Activated naive CD8-positive, alpha-beta T cell treated with anti-CD3 and anti-CD28 coated beads, Interleukin-2, amount 50 U/mL, for 16 hours (primary cell): ENCODE data around the gene STKLD1.
"Not testable (repeated sequence)": the region's sequence is repeated elsewhere in the genome, so short reads cannot be mapped to it uniquely, and the experiment has no call there.

Experiments
- DNase-seq: peaks from one replicate; pipeline ENCODE4 v3.0.0-alpha.2; 2020; ENCODE audit warnings: low read depth, low spot score

Gene STKLD1

DNA sequence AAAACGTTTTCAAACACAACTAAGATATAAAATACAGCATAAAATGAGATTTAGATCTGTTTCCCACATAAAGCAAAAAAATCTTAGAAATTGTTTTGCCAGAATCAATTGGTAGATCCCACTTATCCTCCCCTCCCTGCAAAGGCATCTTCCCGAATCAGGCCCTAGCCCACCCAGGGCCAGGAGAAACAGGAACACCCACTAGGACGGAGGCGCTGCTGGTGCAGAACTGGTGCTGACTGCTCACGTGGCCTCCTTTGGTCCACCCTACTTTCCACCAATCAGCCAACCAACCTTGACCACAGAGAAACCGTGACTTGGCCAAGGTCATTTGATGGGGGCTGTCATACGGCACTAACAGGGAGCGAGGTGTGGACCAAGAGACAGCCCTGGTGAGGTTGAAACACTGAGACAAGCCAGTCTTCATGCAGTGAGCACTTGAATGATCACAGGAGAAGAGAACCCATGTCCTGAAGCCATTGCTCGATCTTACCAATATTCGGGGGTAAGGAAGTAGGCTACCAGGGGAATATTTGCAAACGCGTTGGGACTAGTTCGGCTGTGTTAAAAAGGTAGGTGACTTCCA, 14.6 kb upstream of the STKLD1 start:
- DNase-seq: no peak

DNA sequence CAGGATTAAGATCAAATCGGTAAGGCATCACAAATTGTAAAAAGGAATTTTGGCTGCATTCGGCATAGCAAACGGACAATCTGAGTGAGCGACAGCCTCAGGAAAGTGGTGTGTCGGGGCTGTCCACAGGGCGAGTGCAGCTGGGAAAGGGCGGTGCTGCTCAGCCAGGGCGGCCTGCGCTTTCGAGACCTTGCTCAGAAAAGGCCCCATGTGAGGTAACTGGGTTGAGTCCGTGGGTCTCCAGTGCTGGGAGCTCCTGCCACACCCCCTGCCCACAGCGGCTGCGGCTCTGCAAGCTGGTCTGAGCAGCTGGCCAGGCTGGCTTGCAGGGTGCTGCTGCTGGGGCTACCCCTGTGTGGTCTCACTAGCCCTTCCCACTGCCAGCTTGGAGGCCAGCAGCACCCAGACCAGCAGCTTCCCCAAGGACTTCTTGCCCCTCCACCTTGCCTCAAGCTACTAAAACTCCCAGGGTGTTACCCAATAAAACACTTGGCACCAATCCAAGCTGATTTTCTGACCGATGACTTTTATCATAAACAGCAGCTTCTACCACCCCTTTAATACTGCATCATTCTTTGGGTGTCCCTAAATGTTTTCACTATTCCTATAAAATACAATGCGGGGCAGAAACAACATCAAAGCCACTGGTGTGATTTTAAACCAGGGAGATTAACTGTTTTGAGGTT, 13.7 kb upstream of the STKLD1 start:
- no peak for DNase-seq

DNA sequence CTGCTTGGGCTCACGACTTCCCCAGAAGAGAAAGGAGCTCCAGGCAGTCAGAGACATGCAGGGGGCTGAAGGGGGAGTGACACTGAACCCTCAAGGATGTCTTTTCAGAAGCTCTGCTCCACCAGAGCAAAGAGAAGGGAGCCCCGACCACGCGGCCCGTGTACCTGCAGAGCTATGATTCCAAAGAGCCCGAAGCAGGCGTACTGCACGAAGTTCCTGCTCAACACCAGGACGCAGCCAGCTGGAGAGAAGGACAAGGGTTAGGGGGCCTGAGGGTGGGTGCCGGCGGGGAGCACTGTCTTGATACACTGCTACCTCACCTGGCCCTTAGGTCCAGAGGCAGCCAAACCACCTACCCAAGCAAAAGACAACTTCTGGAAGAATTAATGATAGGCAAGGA, 9.7 kb upstream of the STKLD1 start:
- no peak for DNase-seq

DNA sequence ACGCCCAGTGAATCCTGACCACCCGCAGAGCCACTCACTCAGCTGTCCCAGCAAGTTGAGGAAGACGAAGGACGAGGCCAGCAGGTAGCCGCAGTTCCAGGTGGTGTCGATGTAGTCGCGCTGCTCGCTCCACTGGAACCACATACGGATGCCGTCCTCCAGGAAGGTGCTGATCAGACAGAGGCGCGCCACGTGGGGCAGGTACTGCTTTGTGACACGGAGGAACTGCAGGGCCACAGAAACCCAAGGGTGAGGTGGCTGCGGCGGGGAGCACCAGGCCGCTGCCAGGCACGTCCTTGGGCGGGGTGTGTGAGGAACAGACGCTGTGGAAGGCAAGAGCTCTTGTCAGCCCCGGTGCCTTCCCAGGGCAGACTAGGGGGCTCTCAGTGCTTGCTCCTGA, 8.9 kb upstream of the STKLD1 start:
- DNase-seq: no peak

DNA sequence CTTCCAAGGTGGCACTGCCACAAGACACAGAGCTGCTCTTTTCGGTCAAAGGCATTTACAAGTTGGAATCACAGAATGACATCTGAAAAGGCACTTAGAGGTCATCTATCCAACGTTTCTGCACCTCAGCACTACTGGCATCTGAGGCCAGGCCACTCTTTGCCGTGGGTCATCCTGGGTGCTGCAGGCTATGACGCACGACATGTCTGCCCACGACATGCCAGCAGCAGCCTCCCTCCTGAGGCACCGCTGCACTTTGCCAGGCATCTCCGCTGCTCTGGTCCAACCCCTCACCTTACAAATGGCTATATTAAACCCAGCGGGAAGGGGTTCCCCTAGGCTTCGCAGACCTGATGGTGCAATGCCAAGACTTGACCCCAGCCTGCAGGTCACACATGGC, 8.4 kb upstream of the STKLD1 start:
- DNase-seq: no peak

DNA sequence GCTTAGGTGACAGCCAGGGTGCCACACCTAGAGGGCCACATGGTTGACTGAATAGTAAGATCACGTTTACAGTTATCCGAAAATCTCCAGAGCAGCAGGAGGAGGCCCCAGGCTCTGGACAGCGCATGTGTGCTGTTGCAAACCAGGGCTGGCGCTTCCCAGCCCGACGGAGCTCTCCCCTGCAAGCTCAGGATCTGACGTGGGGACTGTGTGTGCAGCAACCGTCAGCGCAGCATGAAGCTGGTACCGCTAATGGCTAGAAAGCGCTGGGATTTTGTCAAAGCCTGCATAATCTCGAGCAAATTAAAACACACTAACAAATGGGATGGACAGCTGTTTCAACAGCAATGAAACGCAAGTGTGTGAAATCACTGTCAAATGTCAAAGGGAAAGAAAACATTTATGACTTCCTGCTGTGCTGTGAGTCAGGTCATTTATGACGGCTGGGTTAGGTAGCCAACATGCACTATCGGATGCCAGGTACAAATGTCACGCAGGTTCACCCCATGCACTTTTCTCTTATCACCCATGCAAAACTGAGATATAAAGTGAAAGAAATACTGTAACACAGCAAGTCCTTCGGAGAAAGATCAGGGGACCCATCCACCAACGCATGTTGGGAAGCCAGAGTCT, 7.8 kb upstream of the STKLD1 start:
- no peak for DNase-seq

DNA sequence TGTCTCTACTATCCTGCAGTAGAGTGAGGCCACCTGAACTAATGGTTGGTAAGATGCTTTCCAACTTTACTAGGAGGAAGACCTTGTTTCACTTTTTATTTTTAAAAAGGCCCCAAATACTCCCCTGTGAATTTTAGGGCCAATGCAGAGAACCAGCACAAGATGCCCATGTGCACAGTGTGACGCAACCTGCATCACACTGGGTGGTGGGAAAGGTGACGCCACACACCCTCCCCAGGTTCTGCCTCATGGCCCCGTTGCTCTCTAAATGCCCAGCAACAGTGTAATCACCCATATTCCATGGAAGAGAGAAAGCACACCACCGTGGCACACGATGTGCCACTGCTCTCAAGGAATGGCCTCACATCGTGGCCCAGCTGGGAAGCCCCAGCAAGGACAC, 6.7 kb upstream of the STKLD1 start:
- DNase-seq: no peak

DNA sequence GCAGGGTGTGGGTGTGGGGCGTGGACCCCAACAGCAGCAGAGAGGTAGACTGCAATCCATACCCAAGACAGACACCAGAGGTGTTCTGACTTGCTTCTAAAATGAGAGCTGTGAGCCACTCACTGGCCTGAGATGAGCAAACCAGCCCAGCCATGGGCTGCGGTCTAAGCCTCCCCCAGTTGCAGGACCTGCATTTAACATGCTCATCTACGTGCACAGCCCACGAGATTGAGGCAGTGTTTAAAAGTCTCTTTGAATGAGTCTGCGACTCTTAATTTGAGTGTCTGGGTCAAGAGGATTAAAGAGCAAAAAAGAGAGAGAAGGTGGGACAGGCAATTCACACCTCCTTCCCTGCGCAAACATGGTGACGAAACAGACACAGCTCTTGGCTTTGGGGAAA, 6.2 kb upstream of the STKLD1 start:
- no peak for DNase-seq

DNA sequence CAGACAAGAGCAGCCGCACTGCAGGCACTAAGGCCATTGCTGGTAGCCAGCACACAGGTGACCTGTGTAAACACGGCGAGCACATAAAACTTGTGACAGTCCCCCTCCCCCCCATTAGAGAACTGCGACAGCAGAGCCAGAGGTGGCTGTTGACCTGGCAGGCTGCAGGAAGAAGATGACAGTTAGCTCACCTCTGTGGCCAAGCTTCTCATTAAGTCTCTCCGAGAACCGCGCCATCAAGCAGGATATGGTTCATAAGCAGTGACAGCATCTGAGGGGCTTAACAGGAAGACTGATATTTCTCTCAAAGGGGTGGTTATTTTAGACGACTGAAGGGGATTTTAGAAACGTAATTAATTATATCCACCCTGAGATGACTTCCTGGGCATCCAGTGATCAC, 5.5 kb upstream of the STKLD1 start:
- DNase-seq: no peak

DNA sequence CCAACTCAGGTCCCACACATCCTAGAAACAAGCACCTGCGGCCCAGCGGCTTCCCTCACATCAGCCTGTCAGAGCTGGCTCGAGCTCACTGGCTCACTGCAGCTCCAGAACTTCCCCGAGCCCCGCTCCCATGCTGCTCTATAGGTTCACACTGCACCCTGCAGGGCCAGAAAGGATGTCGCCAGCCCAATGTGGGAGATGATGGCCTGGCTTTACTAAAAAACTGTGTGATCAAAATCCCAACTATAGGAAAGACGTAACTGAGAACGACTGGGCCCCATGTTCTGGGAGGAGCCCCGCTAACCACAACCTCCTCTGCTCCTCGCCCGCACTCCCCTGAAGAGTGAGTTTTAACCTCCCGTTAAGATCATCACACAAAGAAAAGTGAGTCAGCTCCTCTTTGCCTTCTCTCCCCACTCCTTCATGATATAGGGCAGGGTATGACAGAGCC, 4.9 kb upstream of the STKLD1 start:
- peak; percentile 47 for DNase-seq

DNA sequence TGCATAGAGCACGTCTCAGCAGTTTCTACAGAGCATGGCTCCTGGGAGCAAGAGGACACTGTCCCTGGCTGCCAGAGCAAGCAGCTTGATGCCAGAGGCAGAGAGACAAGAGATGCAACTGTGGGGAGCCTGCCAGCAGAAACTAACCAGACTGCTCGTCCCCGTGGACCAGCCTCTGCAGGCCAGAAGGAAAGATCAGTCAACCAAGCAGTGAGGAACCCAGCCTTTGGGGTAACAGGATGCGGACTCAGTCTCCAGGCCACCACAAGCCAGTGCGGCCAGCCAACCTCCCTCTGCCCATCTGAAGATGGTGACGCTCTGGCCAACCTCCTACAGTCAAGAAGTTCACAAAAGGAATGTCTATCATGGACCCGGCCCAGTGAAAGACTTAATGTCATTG, 4.0 kb upstream of the STKLD1 start:
- DNase-seq: no peak

DNA sequence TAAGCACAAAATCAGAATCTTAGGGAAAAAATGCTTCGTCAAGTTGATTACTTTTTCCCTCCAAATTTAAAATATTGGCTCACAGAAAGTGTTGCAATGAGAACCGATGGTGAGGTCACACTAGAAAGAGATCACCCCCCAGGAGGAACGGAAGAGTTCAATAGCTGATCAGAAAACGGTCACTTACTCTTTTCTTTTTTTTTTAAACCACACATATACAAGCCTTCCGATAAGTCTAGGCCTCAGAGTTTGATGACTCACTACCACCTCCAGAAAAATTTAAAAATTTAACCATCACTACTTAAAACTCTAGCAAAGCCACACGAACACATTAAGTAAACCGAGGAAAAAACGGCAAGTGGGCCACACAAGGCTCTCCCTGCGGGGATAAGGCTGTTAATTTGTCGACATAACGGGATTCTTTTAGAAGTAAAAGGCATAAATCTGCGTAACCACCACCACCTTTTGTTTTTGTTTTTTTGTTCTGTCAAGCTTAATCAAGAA, 1.5 kb upstream of the STKLD1 start:
- no peak for DNase-seq

DNA sequence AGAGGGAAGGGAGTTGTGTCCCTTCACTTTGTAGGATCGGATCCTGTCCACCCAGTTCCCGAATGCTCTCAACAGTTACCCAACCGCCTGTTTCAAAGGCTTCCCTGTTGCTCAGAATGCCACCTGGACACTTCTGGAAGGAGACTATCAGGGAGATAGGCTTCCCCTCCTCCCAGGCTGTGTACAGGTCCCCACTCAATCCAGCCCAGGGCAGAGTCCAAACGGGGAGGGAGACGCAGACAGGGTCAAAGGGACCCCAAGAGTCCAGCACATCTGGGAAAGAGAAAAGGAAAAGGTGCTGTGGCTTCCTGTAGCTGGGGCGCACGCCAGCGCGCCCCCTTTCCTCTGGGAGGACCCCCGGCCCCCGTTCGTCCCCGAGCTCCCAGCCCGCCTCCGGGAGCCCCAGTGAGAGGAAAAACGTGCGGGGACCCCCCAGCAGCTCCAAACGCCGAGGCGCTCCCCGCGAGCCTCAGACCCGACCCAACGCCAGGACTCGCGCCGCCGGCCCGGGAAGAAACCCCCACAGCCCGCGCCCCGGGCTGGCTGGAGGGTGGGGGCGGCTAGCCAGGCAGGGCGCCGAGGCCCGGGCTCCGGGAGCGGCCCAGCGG, 946 bp upstream of the STKLD1 start:
- no peak for DNase-seq

DNA sequence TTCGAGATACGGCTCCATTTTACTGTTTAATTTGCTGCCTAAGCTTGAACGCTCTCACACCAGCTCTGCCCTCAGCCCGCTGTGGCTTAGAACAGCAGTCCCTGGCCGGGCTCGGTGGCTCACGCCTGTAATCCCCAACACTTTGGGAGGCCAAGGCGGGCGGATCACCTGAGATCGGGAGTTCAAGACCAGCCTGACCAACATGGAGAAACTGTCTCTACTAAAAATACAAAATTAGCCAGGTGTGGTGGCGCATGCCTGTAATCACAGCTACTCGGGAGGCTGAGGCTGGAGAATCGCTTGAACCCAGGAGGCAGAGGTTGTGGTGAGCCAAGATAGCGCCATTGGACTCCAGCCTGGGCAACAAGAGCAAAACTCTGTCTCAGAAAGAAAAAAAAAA, 1.1 kb downstream of the STKLD1 start:
- not testable (repeated sequence) for DNase-seq

DNA sequence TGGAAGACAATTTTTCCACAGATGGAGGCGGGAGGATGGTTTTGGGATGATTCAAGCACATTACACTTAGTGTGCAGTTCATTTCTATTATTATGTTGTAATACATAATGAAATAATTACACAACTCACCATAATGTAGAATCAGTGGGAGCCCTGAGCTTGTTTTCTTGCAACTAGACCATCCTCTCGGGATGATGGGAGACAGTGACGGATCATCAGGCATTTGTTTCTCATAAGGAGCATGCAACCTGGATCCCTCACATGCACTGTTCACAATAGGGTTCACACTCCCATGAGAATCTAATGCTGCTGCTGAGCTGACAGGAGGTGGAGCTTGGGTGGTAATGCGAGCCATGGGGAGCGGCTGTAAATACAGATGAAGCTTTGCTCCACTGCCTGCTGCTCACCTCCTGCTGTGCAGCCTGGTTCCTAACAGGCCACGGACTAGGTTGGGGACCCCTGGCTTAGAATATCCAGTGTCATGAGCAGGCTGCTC, 1.6 kb downstream of the STKLD1 start:
- no peak for DNase-seq

DNA sequence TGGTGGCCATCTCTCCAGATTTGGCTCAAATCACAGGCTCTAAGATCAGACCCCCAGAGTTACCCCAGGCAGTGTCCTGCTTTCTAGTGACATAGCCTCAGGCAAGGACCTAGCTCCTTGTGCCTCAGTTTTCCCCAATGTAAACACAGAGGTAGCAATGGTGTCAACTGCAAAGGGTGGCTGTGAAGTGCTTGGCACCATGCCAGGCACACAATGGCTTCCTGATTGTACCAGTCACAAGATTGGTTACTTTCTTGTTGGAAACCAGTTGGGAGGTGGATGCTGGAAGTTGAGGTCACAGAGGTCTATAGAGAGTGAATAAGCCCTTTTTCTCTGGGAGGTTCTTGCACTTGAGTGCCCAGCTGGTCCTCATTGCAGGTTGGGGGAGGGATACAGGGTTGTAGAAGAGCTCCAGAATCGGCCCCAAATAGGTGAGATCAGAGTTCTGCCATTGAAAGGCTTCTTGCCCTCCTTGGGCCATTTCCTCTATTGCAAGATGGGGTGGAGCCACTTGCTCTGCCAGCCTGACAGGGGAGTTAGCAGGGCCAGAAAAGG, 2.3 kb downstream of the STKLD1 start:
- DNase-seq: no peak

DNA sequence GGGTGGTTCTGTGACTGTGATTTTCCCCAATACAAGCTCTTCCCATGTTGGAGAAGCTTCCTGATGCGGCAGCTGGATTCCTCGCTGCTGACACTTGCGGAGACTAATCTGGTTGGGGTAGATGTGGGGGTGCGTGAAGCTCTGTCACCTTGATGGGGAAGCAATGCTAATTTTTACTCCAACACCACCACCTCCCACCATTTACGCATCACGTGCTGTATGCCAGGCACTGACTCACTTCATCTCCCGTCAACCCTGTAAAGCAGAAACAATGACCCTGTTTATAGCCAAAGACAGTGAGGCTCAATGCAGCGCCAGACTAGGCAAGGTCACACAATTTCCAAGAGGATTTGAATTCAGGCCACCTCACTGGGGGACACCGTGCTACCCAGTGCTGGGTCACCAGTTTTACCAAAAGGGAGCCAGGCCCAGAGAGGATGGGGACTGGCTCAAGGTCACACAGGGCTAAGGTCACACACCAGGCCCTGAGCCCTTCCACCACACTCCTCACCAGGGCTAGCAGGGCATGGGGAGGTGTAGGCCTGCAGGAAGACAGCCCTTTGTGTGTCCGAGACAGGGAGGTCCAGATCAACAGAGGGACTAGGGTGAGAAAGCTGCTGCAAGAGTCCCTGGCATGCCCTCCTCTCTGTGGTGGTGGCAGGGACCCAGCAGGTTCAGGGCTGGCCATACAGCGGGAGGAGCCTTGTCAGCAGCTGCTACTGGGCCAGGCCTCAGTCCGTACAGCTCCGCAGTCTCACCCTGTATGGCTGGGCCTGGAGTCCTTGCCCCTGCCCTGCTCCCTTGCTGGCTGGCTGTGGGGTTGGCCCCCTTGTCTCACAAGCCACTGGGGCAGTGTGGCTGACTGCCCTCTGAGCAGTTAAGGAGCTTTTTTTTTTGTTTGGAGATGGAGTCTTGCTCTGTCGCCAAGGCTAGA, 3.3 kb downstream of the STKLD1 start:
- no peak for DNase-seq

DNA sequence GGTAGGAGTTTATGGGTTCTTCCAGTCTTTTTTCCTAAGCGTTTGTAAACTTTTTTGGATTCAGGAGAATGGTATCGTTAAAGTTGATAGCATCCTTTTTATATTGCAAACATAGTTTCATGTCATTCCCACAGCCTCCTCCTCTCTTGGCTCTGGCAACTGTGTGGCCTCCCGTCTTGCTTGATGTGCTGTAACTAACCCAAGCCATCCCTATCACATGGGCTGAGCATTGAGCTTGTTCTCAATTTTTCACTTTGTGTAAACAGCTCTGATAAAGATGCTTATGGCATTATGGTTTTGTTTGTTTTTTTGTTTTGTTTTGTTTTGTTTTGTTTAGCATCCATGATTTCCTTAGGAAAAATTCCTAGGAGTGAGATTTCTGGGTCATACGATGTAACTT, 4.6 kb downstream of the STKLD1 start:
- DNase-seq: no peak

DNA sequence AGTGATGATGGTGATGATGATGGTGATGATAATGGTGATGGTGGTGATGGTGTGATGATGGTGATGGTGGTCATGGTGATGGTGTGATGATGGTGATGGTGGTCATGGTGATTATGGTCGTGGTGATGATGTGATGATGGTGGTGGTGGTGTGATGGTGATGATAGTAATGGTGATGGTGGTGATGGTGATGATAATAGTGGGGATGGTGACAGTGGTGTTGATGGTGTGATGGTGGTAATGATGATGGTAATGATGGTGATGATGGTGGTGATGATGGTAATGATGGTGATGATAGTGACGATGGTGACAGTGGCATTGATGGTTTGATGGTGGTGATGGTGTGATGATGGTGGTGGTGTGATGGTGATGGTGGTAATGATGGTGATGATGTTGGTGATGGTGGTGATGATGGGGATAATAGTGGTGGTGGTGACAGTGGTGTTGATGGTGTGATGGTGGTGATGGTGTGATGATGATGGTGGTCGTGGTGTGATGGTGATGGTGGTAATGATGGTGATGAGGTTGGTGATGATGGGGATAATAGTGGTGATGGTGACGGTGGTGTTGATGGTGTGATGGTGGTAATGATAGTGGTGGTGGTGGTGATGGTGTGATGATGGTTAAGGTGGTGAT, 6.5 kb downstream of the STKLD1 start:
- no peak for DNase-seq

DNA sequence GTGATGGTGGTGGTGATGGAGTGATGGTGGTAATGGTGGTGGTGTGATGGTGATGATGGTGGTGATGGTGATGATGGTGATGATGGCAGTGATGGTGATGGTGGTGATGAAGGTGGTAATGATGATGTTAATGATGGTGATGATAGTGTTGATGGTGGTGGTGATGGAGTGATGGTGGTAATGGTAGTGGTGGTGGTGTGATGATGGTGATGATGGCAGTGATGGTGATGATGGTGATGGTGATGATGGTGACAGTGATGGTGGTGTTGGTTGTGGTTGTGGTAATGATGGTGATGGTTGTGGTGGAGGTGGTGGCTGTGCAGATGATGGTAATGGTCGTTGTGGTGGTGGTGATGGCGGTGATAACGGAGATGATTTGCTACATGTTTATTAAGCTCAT, 7.3 kb downstream of the STKLD1 start:
- no peak for DNase-seq
